ENCODE measurements around the gene XPNPEP2.

DNA sequence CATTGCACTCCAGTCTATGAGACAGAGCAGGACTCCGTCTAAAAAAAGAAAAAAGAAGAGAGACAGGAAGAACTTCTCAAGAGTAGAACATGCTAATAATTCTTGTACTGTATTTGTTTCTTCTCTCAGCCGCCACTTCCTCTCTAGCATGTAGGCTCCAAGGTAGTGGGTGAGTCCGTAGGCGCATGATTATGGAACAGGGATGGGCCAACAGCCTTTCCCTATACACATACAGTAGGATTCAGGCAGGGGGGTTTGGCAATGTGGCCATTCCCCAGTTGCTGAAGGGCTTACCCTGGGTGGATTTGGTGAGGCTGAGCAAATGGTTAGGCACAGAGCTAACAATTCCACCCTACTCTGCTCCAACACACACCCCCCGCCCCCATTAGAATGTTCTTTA is 49.0 kb upstream of the XPNPEP2 start:
- TF ChIP-seq, protein P1, sequence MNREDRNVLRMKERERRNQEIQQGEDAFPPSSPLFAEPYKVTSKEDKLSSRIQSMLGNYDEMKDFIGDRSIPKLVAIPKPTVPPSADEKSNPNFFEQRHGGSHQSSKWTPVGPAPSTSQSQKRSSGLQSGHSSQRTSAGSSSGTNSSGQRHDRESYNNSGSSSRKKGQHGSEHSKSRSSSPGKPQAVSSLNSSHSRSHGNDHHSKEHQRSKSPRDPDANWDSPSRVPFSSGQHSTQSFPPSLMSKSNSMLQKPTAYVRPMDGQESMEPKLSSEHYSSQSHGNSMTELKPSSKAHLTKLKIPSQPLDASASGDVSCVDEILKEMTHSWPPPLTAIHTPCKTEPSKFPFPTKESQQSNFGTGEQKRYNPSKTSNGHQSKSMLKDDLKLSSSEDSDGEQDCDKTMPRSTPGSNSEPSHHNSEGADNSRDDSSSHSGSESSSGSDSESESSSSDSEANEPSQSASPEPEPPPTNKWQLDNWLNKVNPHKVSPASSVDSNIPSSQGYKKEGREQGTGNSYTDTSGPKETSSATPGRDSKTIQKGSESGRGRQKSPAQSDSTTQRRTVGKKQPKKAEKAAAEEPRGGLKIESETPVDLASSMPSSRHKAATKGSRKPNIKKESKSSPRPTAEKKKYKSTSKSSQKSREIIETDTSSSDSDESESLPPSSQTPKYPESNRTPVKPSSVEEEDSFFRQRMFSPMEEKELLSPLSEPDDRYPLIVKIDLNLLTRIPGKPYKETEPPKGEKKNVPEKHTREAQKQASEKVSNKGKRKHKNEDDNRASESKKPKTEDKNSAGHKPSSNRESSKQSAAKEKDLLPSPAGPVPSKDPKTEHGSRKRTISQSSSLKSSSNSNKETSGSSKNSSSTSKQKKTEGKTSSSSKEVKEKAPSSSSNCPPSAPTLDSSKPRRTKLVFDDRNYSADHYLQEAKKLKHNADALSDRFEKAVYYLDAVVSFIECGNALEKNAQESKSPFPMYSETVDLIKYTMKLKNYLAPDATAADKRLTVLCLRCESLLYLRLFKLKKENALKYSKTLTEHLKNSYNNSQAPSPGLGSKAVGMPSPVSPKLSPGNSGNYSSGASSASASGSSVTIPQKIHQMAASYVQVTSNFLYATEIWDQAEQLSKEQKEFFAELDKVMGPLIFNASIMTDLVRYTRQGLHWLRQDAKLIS (CRISPR knock-in tag; IDR thresholded peaks at IDR 0.05; ENCODE audit: borderline replicate concordance): no peak
- no peak for TF ChIP-seq CTCF (IDR thresholded peaks at IDR 0.05)
- TF ChIP-seq, protein P2, sequence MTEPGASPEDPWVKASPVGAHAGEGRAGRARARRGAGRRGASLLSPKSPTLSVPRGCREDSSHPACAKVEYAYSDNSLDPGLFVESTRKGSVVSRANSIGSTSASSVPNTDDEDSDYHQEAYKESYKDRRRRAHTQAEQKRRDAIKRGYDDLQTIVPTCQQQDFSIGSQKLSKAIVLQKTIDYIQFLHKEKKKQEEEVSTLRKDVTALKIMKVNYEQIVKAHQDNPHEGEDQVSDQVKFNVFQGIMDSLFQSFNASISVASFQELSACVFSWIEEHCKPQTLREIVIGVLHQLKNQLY (CRISPR knock-in tag; IDR thresholded peaks at IDR 0.05): no peak
- TF ChIP-seq GABPB1 (CRISPR knock-in tag; IDR thresholded peaks at IDR 0.05): no peak
- TF ChIP-seq, protein P3, sequence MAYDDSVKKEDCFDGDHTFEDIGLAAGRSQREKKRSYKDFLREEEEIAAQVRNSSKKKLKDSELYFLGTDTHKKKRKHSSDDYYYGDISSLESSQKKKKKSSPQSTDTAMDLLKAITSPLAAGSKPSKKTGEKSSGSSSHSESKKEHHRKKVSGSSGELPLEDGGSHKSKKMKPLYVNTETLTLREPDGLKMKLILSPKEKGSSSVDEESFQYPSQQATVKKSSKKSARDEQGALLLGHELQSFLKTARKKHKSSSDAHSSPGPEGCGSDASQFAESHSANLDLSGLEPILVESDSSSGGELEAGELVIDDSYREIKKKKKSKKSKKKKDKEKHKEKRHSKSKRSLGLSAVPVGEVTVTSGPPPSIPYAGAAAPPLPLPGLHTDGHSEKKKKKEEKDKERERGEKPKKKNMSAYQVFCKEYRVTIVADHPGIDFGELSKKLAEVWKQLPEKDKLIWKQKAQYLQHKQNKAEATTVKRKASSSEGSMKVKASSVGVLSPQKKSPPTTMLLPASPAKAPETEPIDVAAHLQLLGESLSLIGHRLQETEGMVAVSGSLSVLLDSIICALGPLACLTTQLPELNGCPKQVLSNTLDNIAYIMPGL (CRISPR knock-in tag; IDR thresholded peaks at IDR 0.05): no peak
- TF ChIP-seq, protein P4, sequence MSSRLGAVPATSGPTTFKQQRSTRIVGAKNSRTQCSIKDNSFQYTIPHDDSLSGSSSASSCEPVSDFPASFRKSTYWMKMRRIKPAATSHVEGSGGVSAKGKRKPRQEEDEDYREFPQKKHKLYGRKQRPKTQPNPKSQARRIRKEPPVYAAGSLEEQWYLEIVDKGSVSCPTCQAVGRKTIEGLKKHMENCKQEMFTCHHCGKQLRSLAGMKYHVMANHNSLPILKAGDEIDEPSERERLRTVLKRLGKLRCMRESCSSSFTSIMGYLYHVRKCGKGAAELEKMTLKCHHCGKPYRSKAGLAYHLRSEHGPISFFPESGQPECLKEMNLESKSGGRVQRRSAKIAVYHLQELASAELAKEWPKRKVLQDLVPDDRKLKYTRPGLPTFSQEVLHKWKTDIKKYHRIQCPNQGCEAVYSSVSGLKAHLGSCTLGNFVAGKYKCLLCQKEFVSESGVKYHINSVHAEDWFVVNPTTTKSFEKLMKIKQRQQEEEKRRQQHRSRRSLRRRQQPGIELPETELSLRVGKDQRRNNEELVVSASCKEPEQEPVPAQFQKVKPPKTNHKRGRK (CRISPR knock-in tag; IDR thresholded peaks at IDR 0.05; ENCODE audit: borderline replicate concordance): no peak
- TF ChIP-seq JUN (CRISPR knock-in tag; IDR thresholded peaks at IDR 0.05): no peak
- TF ChIP-seq ELF4 (CRISPR knock-in tag; IDR thresholded peaks at IDR 0.05; ENCODE audit: low read depth): no peak
- TF ChIP-seq SP1 (CRISPR knock-in tag; conservative IDR thresholded peaks at IDR 0.05): no peak
- no peak for TF ChIP-seq ZBTB21 (CRISPR knock-in tag; IDR thresholded peaks at IDR 0.05; ENCODE audit: borderline replicate concordance)
- TF ChIP-seq, protein P5, sequence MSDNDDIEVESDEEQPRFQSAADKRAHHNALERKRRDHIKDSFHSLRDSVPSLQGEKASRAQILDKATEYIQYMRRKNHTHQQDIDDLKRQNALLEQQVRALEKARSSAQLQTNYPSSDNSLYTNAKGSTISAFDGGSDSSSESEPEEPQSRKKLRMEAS (CRISPR knock-in tag; IDR thresholded peaks at IDR 0.05): no peak
